HG03159 (cell line): ENCODE data around the gene DDT.
"Not testable (repeated sequence)": the region's sequence is repeated elsewhere in the genome, so short reads cannot be mapped to it uniquely, and the experiment has no call there.

Source experiments
- ATAC-seq: cut with Tn5 transposase; IDR thresholded peaks from one replicate; pipeline ENCODE4 v1.9.1; 2021; ENCODE audit warnings: mild to moderate bottlenecking, moderate library complexity; ENCODE audit not compliant: unreplicated experiment

DDT gene

GRCh38 chr22:23993080-23993479 is 18.8 kb upstream of the DDT start:
- ATAC-seq, result not testable (repeated sequence)

- not testable (repeated sequence) for ATAC-seq
Observed at GRCh38 chr22:23989583-23990244, 15.5 kb upstream of the DDT start.

GRCh38 chr22:23986538-23987178 is 12.4 kb upstream of the DDT start:
- ATAC-seq, result not testable (repeated sequence)

DNA sequence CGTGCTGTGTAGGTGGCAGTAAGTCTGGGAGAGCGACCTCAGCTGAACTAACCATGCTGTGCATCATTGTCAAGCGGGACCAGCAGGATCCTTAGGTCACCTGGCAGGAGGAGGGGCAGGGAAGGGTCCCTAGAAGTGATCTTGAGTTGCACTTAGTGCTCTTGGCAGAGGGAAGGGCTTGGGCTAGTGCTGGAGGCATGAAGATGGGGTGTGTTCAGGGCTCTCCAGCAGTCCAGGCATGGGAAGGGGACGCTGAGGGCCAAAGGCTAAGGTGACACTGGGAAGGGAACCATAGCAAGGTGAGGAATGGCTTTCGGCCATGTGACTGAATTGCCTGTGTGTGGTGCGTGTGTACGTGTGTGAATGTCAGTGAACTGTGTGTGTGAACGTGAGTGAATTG is 11.8 kb upstream of the DDT start:
- not testable (repeated sequence) for ATAC-seq

DNA sequence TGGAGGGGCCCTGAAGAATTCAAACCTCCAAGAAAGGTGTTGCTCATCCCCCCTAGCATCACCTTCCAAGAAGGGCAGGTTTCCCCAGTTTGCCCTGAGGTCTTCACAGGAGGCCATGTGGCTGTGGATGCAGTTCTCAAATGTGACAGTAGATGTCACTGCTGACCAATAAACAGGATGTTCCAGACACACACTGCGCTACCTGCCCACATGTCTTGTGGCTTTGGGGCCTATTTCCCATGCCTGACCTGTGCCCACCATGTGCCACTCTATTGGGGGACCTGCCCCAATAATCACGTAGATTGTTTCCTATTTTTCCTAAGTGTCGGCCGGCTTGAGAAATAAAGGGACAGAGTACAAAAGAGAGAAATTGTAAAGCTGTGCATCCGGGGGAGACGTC is 10.2 kb upstream of the DDT start:
- no peak for ATAC-seq

DNA sequence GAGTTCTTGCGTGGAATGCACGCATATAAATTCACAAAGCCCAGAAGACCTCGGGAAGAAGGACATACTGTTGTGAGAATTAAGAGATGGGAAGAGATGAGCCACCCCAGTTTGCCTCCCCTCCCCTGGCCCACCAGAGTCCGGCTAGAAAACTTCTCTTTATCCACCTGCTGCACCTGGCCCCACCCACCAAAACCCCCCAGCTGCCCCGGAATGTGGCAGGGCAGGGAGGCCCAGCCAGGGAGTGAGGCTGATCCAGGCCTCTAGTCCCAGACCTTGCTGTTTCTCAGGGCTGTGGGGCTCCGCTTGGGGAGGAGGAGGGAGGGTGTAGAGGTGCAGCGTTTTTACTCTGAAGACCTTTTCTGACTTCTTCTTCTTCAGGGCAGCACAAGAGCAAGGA is 6.3 kb upstream of the DDT start:
- ATAC-seq, result not testable (repeated sequence)

GRCh38 chr22:23979557-23980240 is 5.5 kb upstream of the DDT start, which contains the start of gene GSTT2:
Gene GSTT2, plus strand, starts transcription at chr22:23980134.
- ATAC-seq, result not testable (repeated sequence)

GRCh38 chr22:23977304-23977703 is 3.1 kb upstream of the DDT start:
- ATAC-seq, result not testable (repeated sequence)

DNA sequence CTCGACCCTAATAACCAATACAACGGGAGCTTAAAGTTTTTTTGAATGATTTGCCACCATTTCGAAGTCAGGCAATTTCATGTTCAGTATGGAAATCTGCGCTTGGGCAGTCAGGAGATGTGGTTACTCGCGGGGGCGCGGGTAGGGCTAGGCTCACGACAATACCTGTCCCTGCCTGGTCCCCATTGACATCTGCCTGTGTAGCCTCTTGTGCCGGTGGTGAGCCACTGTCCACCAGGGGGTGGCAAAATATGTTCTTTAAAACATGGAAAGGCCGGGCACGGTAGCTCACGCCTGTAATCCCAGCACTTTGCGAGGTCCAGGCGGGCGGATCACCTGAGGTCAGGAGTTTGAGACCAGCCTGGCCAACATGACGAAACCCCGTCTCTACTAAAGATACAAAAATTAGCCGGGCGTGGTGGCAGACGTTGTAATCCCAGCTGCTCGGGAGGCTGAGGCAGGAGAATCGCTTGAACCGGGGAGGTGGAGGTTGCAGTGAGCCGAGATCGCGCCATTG is 653 bp upstream of the DDT start:
- ATAC-seq, result peak; percentile 31

DNA sequence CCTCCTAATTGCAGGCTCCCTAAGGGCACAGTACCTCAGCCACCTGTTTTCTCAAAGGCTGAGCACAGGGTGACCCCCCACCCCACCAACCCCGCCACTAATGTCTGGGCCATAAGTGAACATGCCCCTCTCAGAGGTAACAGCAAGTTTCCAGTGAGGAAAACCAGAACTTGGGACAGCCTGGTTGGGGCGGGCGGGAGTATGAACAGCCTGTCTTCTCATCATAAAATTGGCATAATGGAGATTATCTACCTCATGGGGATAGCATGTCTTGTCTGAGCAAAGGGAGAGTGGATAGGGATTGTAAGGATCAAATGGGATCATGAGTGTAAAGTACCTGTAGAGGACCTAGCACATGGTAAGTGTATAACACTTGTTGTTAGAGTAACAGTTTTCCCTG is 2.3 kb downstream of the DDT start:
- not testable (repeated sequence) for ATAC-seq

GRCh38 chr22:23970816-23971486 is 3.3 kb downstream of the DDT start:
- ATAC-seq, result no peak

- ATAC-seq, result no peak
Observed at GRCh38 chr22:23970201-23970641, 4.0 kb downstream of the DDT start.

DNA sequence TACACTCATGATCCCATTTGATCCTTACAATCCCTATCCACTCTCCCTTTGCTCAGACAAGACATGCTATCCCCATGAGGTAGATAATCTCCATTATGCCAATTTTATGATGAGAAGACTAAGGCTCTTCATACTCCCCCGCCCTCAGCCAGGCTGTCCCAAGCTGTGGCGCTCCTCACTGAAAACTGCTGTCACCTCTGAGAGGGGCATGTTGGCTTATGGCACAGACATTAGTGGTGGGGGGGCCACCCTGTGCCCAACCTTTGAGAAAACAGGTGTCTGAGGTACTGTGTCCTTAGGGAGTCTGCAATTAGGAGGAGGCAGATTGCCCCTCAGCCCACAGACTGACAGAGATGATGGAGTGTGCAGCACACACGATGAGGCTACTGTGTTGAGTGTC is 5.2 kb downstream of the DDT start:
- no peak for ATAC-seq

- ATAC-seq, result peak; percentile 89
Observed at GRCh38 chr22:23966568-23966967, 7.7 kb downstream of the DDT start, which contains the start of gene DDTL. Gene DDTL, plus strand, starts transcription at chr22:23966888. Its CDS starts 27 bp downstream, at chr22:23966915.

DNA sequence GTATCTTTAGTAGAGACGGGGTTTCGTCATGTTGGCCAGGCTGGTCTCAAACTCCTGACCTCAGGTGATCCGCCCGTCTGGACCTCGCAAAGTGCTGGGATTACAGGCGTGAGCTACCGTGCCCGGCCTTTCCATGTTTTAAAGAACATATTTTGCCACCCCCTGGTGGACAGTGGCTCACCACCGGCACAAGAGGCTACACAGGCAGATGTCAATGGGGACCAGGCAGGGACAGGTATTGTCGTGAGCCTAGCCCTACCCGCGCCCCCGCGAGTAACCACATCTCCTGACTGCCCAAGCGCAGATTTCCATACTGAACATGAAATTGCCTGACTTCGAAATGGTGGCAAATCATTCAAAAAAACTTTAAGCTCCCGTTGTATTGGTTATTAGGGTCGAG is 8.1 kb downstream of the DDT start:
- ATAC-seq, result peak; percentile 34

GRCh38 chr22:23961084-23961771 is 13.0 kb downstream of the DDT start, which contains the start of gene GSTT2B:
Gene GSTT2B, minus strand, starts transcription at chr22:23961195. Its CDS starts 64 bp downstream, at chr22:23961131.
- not testable (repeated sequence) for ATAC-seq

- not testable (repeated sequence) for ATAC-seq
Observed at GRCh38 chr22:23956301-23956900, 17.8 kb downstream of the DDT start.

GRCh38 chr22:23955886-23956285 is 18.4 kb downstream of the DDT start:
- ATAC-seq, result not testable (repeated sequence)

- ATAC-seq, result not testable (repeated sequence)
Observed at GRCh38 chr22:23954991-23955305, 19.3 kb downstream of the DDT start.
